ENCODE data around the gene ATOX1.

GRCh38 chr5:151805414-151806223 is 47.2 kb upstream of the ATOX1 start:
- TF ChIP-seq BHLHE40 (IDR thresholded peaks at IDR 0.05; ENCODE audit: borderline replicate concordance in 1 of 2, low read depth in 2 of 2, low read length in 1 of 2) (no peak), ZBTB11 (CRISPR knock-in tag; IDR thresholded peaks at IDR 0.05) (no peak), CTCF (IDR thresholded peaks at IDR 0.05 in 2 of 3, conservative IDR thresholded peaks at IDR 0.05 in 1 of 3; ENCODE audit: control insufficient read depth in 2 of 3, extremely low read depth in 1 of 3, insufficient read depth in 1 of 3, low read depth in 3 of 3, low read length in 3 of 3) (no peak), MAX (IDR thresholded peaks at IDR 0.05; ENCODE audit: low read depth, low read length) (no peak), ATF2 (IDR thresholded peaks at IDR 0.05; ENCODE audit: low read length) (no peak), NR2C2 (IDR thresholded peaks at IDR 0.05; ENCODE audit: borderline replicate concordance, control insufficient read depth, insufficient read length, low read depth) (no peak), CHD4 (IDR thresholded peaks at IDR 0.05) (no peak), REST (IDR thresholded peaks at IDR 0.05; ENCODE audit: low read depth, low read length) (no peak), RELA (IDR thresholded peaks at IDR 0.05; ENCODE audit: borderline replicate concordance, partially characterized antibody) (no peak), RUNX3 (IDR thresholded peaks at IDR 0.05; ENCODE audit: low read length) (no peak), TBL1XR1 (IDR thresholded peaks at IDR 0.05; ENCODE audit: low read depth, low read length) (no peak), TARDBP (IDR thresholded peaks at IDR 0.05; ENCODE audit: borderline replicate concordance) (no peak)
